Parathyroid adenoma (tissue), 2 donors: ENCODE results near the gene NRIP2.

Experiments
- H2AFZ ChIP-seq: fragments of 300-600 bp; sonication (generic); one replicate; pipeline ENCODE4 v1.7.0; 2017; ENCODE audit warnings: antibody characterized with exemption, mild to moderate bottlenecking
- H3K27ac ChIP-seq: fragments of 300-600 bp; sonication (generic); one replicate; pipeline ENCODE4 v1.7.0; 2017
- H3K27me3 ChIP-seq: fragments of 300-600 bp; sonication (generic); one replicate; pipeline ENCODE4 v1.7.0; 2017; ENCODE audit warnings: low read length; ENCODE audit not compliant: control insufficient read depth, insufficient read depth
- H3K36me3 ChIP-seq: fragments of 300-600 bp; sonication (generic); one replicate; pipeline ENCODE4 v1.7.0; 2017; ENCODE audit warnings: low read length; ENCODE audit not compliant: control insufficient read depth, insufficient read depth
- H3K4me1 ChIP-seq: fragments of 300-600 bp; sonication (generic); one replicate; pipeline ENCODE4 v1.7.0; 2017; ENCODE audit warnings: control low read depth
- H3K4me2 ChIP-seq: fragments of 300-600 bp; sonication (generic); one replicate; pipeline ENCODE4 v1.7.0; 2017; ENCODE audit warnings: low read length
- H3K4me3 ChIP-seq: fragments of 300-600 bp; sonication (generic); one replicate; pipeline ENCODE4 v1.7.0; 2017; ENCODE audit warnings: low read depth, low read length
- H3K79me2 ChIP-seq: fragments of 300-600 bp; sonication (generic); one replicate; pipeline ENCODE4 v1.7.0; 2017; ENCODE audit warnings: control low read depth
- H3K9ac ChIP-seq: fragments of 300-600 bp; sonication (generic); one replicate; pipeline ENCODE4 v1.7.0; 2017; ENCODE audit warnings: mild to moderate bottlenecking
- H3K9me3 ChIP-seq: fragments of 300-600 bp; sonication (generic); one replicate; pipeline ENCODE4 v1.7.0; 2017; ENCODE audit warnings: low read length; ENCODE audit not compliant: control insufficient read depth
- CTCF ChIP-seq: fragments of 300-600 bp; sonication (generic); IDR thresholded peaks from one replicate; pipeline ENCODE4 v1.7.0; 2017; ENCODE audit warnings: antibody characterized with exemption, mild to moderate bottlenecking
- donor health status: primary hyperparathyroidism.

NRIP2 gene

GRCh38 chr12:2833810-2834209, 1.0 kb downstream of the NRIP2 start:
- Histone ChIP-seq H3K4me3 (no peak overlapping the region), H2AFZ (no peak overlapping the region)

DNA sequence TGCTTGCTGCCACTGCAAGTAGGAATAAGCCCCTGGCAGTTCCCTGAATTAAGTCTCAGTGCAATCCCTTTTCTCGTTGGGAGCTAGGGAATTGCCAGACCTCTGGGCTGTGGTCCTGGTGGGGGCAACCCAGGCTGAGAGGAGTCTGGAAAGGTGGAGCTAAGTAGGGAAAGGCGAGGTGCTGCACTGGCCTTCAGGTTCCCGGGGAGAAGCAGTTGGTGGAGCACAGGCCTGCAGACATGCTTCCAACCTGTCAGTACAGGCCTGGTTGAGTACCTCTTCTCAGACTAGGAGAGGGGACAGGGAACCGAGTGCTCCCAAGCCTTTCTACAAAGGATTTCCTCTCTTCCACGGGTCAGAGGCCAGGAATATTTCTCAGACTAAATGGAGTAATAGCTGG, 1.5 kb downstream of the NRIP2 start:
- Histone ChIP-seq H3K36me3 (no peaks in the 10 kb centered on the region), H3K4me3 (no peak overlapping the region), H3K4me1 (no peaks in the 10 kb centered on the region), H3K9ac (no peak overlapping the region), H3K4me2 (no peak overlapping the region), H3K9me3 (no peaks in the 10 kb centered on the region), H3K27me3 (no peaks in the 10 kb centered on the region), H2AFZ (no peak overlapping the region), H3K27ac (no peak overlapping the region), H3K79me2 (no peaks in the 10 kb centered on the region)
- TF ChIP-seq CTCF, result no peak

More at GRCh38 chr12:2833810-2834209, 1.0 kb downstream of the NRIP2 start:
- Histone ChIP-seq H3K36me3 (no peaks in the 10 kb centered on the region), H3K27ac (no peak overlapping the region), H3K27me3 (no peaks in the 10 kb centered on the region), H3K4me1 (no peaks in the 10 kb centered on the region), H3K9me3 (no peaks in the 10 kb centered on the region), H3K79me2 (no peaks in the 10 kb centered on the region), H3K9ac (no peak overlapping the region), H3K4me2 (no peak overlapping the region)
- no peak for TF ChIP-seq CTCF

DNA sequence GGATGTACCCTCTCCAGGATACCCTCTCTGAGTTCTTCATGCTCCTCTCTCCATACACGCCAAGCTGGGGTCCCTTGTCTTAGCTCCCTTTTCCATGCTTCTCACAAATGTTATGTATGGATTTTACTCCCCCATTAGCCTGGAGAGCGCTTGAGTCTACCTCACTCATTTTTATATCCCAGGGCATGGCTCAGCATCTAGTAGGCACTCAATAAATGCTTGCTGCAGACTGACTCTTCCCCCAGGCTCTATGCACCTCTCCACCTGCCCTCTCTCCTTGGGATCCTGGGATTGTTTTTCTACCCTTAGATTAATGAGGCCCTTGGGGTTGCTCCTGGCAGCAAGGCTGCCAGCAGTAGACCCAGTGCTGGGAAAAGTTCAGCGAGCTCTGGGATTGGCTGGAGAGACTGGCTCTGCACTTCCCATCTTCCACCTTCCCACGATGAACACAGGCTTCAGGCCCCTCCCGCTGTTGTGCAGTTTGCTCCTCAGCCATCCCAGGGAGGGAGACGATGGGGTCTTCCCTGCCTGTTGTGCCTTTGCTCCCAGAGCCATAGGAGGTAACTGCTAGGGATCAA, 2.2 kb downstream of the NRIP2 start:
- TF ChIP-seq CTCF, result no peak
- Histone ChIP-seq H3K4me1 (no peaks in the 10 kb centered on the region), H3K9ac (no peak overlapping the region), H3K79me2 (no peaks in the 10 kb centered on the region), H3K4me2 (no peak overlapping the region), H3K9me3 (no peaks in the 10 kb centered on the region), H2AFZ (no peak overlapping the region), H3K27me3 (no peaks in the 10 kb centered on the region), H3K36me3 (no peaks in the 10 kb centered on the region), H3K27ac (no peak overlapping the region), H3K4me3 (no peak overlapping the region)

DNA sequence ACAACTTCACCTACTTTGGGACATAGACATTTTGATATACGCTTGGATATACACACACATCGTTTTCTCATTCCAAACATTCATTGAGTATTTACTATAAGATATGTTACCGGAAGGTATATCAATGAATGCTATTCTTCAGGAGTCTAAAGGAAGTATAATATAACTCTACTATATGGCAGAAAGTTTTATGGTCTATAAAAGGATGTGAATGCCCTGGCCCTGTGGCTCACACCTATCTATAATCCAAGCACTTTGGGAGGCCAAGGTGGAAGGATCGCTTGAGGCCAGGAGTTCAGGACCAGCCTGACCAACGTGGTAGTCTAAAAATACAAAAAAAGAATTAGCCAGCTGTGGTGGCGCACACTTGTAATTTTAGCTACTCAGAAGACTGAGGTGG, 5.6 kb downstream of the NRIP2 start:
- H3K9ac ChIP-seq, result no peak overlapping the region
- no peaks in the 10 kb centered on the region for H3K9me3 ChIP-seq
- no peak overlapping the region for H3K4me3 ChIP-seq
- no peaks in the 10 kb centered on the region for H3K27me3 ChIP-seq
- no peaks in the 10 kb centered on the region for H3K36me3 ChIP-seq
- no peaks in the 10 kb centered on the region for H3K4me1 ChIP-seq
- H3K4me2 ChIP-seq, result no peak overlapping the region
- H2AFZ ChIP-seq, result no peak overlapping the region
- no peaks in the 10 kb centered on the region for H3K79me2 ChIP-seq
- TF ChIP-seq CTCF, result no peak
- H3K27ac ChIP-seq, result no peak overlapping the region
